Measurements from ENCODE around the gene SRD5A3. TPM values are rescaled to one million over a fixed set of nuclear protein-coding genes. Genes with fewer than 3 reads are reported as not detected.

The SRD5A3 gene
- total and polyA plus RNA-seq, 5 donors: 9.5 to 14.9 (median 9.9) TPM

GRCh38 chr4:55376698-55377097 is 30.7 kb downstream of the SRD5A3 start:
- no peaks in the 10 kb centered on the region for H3K27me3 ChIP-seq (ENCODE audit: control insufficient read depth, insufficient read depth)
- ATAC-seq (no peak), DNase-seq (no peak)
- 87% methylated on average over 2 of the region's 2 CpGs for WGBS
- no peaks in the 10 kb centered on the region for H3K4me1 ChIP-seq (ENCODE audit: control insufficient read depth, insufficient read depth, low read length)
- H3K27ac ChIP-seq (ENCODE audit: low read length): no peak overlapping the region
- no peak overlapping the region for H3K4me3 ChIP-seq (ENCODE audit: low read length)
- H3K9me3 ChIP-seq (ENCODE audit: control insufficient read depth, low read length): no peaks in the 10 kb centered on the region
- intact Hi-C loops (cut with DNase I): no loop called here

- intact Hi-C loops (cut with DNase I): no loop called here
- H3K9me3 ChIP-seq (ENCODE audit: control insufficient read depth, low read length): no peaks in the 10 kb centered on the region
- no peaks in the 10 kb centered on the region for H3K4me1 ChIP-seq (ENCODE audit: control insufficient read depth, insufficient read depth, low read length)
- no peak overlapping the region for H3K27ac ChIP-seq (ENCODE audit: low read length)
- H3K27me3 ChIP-seq (ENCODE audit: control insufficient read depth, insufficient read depth): no peaks in the 10 kb centered on the region
- ATAC-seq (no peak), DNase-seq (no peak)
- no peak overlapping the region for H3K4me3 ChIP-seq (ENCODE audit: low read length)
- 83% methylated on average over 13 of the region's 13 CpGs for WGBS
Observed at GRCh38 chr4:55378617-55379467, 32.8 kb downstream of the SRD5A3 start.

- Histone ChIP-seq H3K4me3 (ENCODE audit: low read length) (no peak overlapping the region), H3K27me3 (ENCODE audit: control insufficient read depth, insufficient read depth) (no peaks in the 10 kb centered on the region), H3K4me1 (ENCODE audit: control insufficient read depth, insufficient read depth, low read length) (no peaks in the 10 kb centered on the region), H3K27ac (ENCODE audit: low read length) (no peak overlapping the region), H3K9me3 (ENCODE audit: control insufficient read depth, low read length) (no peaks in the 10 kb centered on the region)
- DNase-seq (no peak), ATAC-seq (no peak)
- WGBS: 90% methylated on average over 2 of the region's 2 CpGs
- intact Hi-C loops (cut with DNase I): no loop called here
Observed at GRCh38 chr4:55380576-55380975, 34.5 kb downstream of the SRD5A3 start.

GRCh38 chr4:55381502-55381901 is 35.5 kb downstream of the SRD5A3 start:
- Histone ChIP-seq H3K4me1 (ENCODE audit: control insufficient read depth, insufficient read depth, low read length) (no peaks in the 10 kb centered on the region), H3K4me3 (ENCODE audit: low read length) (no peak overlapping the region), H3K27ac (ENCODE audit: low read length) (no peak overlapping the region), H3K9me3 (ENCODE audit: control insufficient read depth, low read length) (no peaks in the 10 kb centered on the region), H3K27me3 (ENCODE audit: control insufficient read depth, insufficient read depth) (no peaks in the 10 kb centered on the region)
- ATAC-seq: no peak
- WGBS: 93% methylated on average over 7 of the region's 7 CpGs
- intact Hi-C loops (cut with DNase I): no loop called here
- DNase-seq: no peak

GRCh38 chr4:55382488-55383003 is 36.5 kb downstream of the SRD5A3 start:
- Histone ChIP-seq H3K27ac (ENCODE audit: low read length) (no peak overlapping the region), H3K4me1 (ENCODE audit: control insufficient read depth, insufficient read depth, low read length) (no peaks in the 10 kb centered on the region), H3K27me3 (ENCODE audit: control insufficient read depth, insufficient read depth) (no peaks in the 10 kb centered on the region), H3K9me3 (ENCODE audit: control insufficient read depth, low read length) (no peaks in the 10 kb centered on the region), H3K4me3 (ENCODE audit: low read length) (no peak overlapping the region)
- intact Hi-C loops (cut with DNase I): no loop called here
- DNase-seq (no peak), ATAC-seq (no peak)
- 85% methylated on average over 3 of the region's 3 CpGs for WGBS

- Histone ChIP-seq H3K27ac (ENCODE audit: low read length) (no peak overlapping the region), H3K27me3 (ENCODE audit: control insufficient read depth, insufficient read depth) (no peaks in the 10 kb centered on the region), H3K9me3 (ENCODE audit: control insufficient read depth, low read length) (no peaks in the 10 kb centered on the region), H3K4me1 (ENCODE audit: control insufficient read depth, insufficient read depth, low read length) (no peaks in the 10 kb centered on the region), H3K4me3 (ENCODE audit: low read length) (no peak overlapping the region)
- intact Hi-C loops (cut with DNase I): no loop called here
- DNase-seq (no peak), ATAC-seq (no peak)
- 79% methylated on average over 3 of the region's 3 CpGs for WGBS
Observed at GRCh38 chr4:55385201-55385649, 39.2 kb downstream of the SRD5A3 start.

GRCh38 chr4:55386073-55386472 is 40.0 kb downstream of the SRD5A3 start:
- DNase-seq: no peak
- no peaks in the 10 kb centered on the region for H3K4me1 ChIP-seq (ENCODE audit: control insufficient read depth, insufficient read depth, low read length)
- no peaks in the 10 kb centered on the region for H3K27me3 ChIP-seq (ENCODE audit: control insufficient read depth, insufficient read depth)
- no peak overlapping the region for H3K4me3 ChIP-seq (ENCODE audit: low read length)
- ATAC-seq: no peak
- no peak overlapping the region for H3K27ac ChIP-seq (ENCODE audit: low read length)
- intact Hi-C loops (cut with DNase I): no loop called here
- H3K9me3 ChIP-seq (ENCODE audit: control insufficient read depth, low read length): no peaks in the 10 kb centered on the region

- no peaks in the 10 kb centered on the region for H3K27me3 ChIP-seq (ENCODE audit: control insufficient read depth, insufficient read depth)
- no peak overlapping the region for H3K27ac ChIP-seq (ENCODE audit: low read length)
- no peaks in the 10 kb centered on the region for H3K4me1 ChIP-seq (ENCODE audit: control insufficient read depth, insufficient read depth, low read length)
- no peak overlapping the region for H3K4me3 ChIP-seq (ENCODE audit: low read length)
- intact Hi-C loops (cut with DNase I): no loop called here
- H3K9me3 ChIP-seq (ENCODE audit: control insufficient read depth, low read length): no peaks in the 10 kb centered on the region
- DNase-seq (no peak), ATAC-seq (no peak)
- WGBS: 77% methylated on average over 2 of the region's 2 CpGs
Observed at GRCh38 chr4:55386840-55387239, 40.8 kb downstream of the SRD5A3 start.

- 89% methylated on average over 4 of the region's 4 CpGs for WGBS
- intact Hi-C loops (cut with DNase I): loop anchor here in 1 of 4 donors (5.0 kb wide), 1 partner anchor 46 kb away; the partner anchor contains the start of gene SRD5A3
- H3K27me3 ChIP-seq (ENCODE audit: control insufficient read depth, insufficient read depth): no peaks in the 10 kb centered on the region
- no peak overlapping the region for H3K4me3 ChIP-seq (ENCODE audit: low read length)
- no peak overlapping the region for H3K27ac ChIP-seq (ENCODE audit: low read length)
- DNase-seq: no peak
- H3K9me3 ChIP-seq (ENCODE audit: control insufficient read depth, low read length): no peaks in the 10 kb centered on the region
- no peaks in the 10 kb centered on the region for H3K4me1 ChIP-seq (ENCODE audit: control insufficient read depth, insufficient read depth, low read length)
- ATAC-seq: no peak
Observed at GRCh38 chr4:55393461-55394320, 47.6 kb downstream of the SRD5A3 start.

- Histone ChIP-seq H3K27ac (ENCODE audit: low read length) (peak overlapping the region; percentile 96), H3K27me3 (ENCODE audit: control insufficient read depth, insufficient read depth) (no peaks in the 10 kb centered on the region), H3K4me1 (ENCODE audit: control insufficient read depth, insufficient read depth, low read length) (peaks cover 3% of the 10 kb centered on the region), H3K4me3 (ENCODE audit: low read length) (peak overlapping the region; percentile 80), H3K9me3 (ENCODE audit: control insufficient read depth, low read length) (no peaks in the 10 kb centered on the region)
- DNase-seq (no peak), ATAC-seq (no peak)
- intact Hi-C loops (cut with DNase I): loop anchor here in 1 of 4 donors (5.0 kb wide), 1 partner anchor 48 kb away; the partner anchor contains the start of gene SRD5A3
- WGBS: under 1% methylated on average over 4 of the region's 4 CpGs
Observed at GRCh38 chr4:55395218-55395528, 49.1 kb downstream of the SRD5A3 start.
